ENCODE measurements around the gene ZFP2.
"Not testable (repeated sequence)": the region's sequence is repeated elsewhere in the genome, so short reads cannot be mapped to it uniquely, and the experiment has no call there.

GRCh38 chr5:178860615-178861014 is 35.1 kb upstream of the ZFP2 start:
- not testable (repeated sequence) for TF ChIP-seq REST (IDR thresholded peaks at IDR 0.05; ENCODE audit: unreplicated experiment); POLR2AphosphoS5 (IDR thresholded peaks at IDR 0.05; ENCODE audit: low read depth); EZH2 (IDR thresholded peaks at IDR 0.05; ENCODE audit: low read depth, unreplicated experiment); ZNF331 (CRISPR knock-in tag; IDR thresholded peaks at IDR 0.05; ENCODE audit: low read depth); EZH2phosphoT487 (IDR thresholded peaks at IDR 0.05; ENCODE audit: unreplicated experiment)
- TF ChIP-seq, protein P1, sequence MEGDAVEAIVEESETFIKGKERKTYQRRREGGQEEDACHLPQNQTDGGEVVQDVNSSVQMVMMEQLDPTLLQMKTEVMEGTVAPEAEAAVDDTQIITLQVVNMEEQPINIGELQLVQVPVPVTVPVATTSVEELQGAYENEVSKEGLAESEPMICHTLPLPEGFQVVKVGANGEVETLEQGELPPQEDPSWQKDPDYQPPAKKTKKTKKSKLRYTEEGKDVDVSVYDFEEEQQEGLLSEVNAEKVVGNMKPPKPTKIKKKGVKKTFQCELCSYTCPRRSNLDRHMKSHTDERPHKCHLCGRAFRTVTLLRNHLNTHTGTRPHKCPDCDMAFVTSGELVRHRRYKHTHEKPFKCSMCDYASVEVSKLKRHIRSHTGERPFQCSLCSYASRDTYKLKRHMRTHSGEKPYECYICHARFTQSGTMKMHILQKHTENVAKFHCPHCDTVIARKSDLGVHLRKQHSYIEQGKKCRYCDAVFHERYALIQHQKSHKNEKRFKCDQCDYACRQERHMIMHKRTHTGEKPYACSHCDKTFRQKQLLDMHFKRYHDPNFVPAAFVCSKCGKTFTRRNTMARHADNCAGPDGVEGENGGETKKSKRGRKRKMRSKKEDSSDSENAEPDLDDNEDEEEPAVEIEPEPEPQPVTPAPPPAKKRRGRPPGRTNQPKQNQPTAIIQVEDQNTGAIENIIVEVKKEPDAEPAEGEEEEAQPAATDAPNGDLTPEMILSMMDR (conservative IDR thresholded peaks at IDR 0.05; ENCODE audit: low read depth in 2 of 2) = not testable (repeated sequence)

All from GM23338 (cell line).